HepG2 (cell line): ENCODE data around the gene CCDC120. TPM values are rescaled to one million over a fixed set of nuclear protein-coding genes. Genes with fewer than 3 reads are reported as not detected.

ENCODE experiments used
- CHD2 ChIP-seq: IDR thresholded peaks from 2 replicates; pipeline ENCODE4 v1.6.1; 2011; ENCODE audit warnings: low read depth, low read length, improper control_type of control experiment
- FLYWCH1 ChIP-seq: sonication (generic); formaldehyde crosslinking; IDR thresholded peaks from 2 replicates; pipeline ENCODE4 v1.8.1; 2023; ENCODE audit warnings: mild to moderate bottlenecking, missing genetic modification reagents
- FOXK2 ChIP-seq: fragments of 450-650 bp; IDR thresholded peaks from 2 replicates; pipeline ENCODE4 v1.6.1; 2016
- GFI1 ChIP-seq: sonication (generic); formaldehyde crosslinking; IDR thresholded peaks from 2 replicates; pipeline ENCODE4 v1.5.0; 2020; ENCODE audit warnings: missing genetic modification reagents, mild to moderate bottlenecking, borderline replicate concordance
- KDM3A ChIP-seq: IDR thresholded peaks from 2 replicates; pipeline ENCODE4 v1.6.1; 2018; ENCODE audit warnings: low read depth, missing compliant biosample characterization
- MLLT10 ChIP-seq: sonication (generic); formaldehyde crosslinking; IDR thresholded peaks from 2 replicates; pipeline ENCODE4 v1.4.0; 2020; ENCODE audit warnings: missing genetic modification reagents
- MNT ChIP-seq: fragments of 450-650 bp; IDR thresholded peaks from 2 replicates; pipeline ENCODE4 v1.6.1; 2016
- NR2F6 ChIP-seq, 2 experiments: IDR thresholded peaks; 2 replicates each; pipeline ENCODE4 v1.6.1; 2016; ENCODE audit warnings: antibody characterized with exemption in 1 of 2, mild to moderate bottlenecking in 1 of 2
- PAXIP1 ChIP-seq: sonication (generic); formaldehyde crosslinking; conservative IDR thresholded peaks from 2 replicates; pipeline ENCODE4 v1.4.0; 2020; ENCODE audit warnings: mild to moderate bottlenecking, missing genetic modification reagents, moderate library complexity
- PCBP2 ChIP-seq: fragments of 200-400 bp; formaldehyde crosslinking; optimal IDR thresholded peaks from 2 replicates; pipeline ENCODE3; 2018; ENCODE audit warnings: low read length, low read depth; ENCODE audit not compliant: poor library complexity, severe bottlenecking
- RXRA ChIP-seq: sonication (generic); formaldehyde crosslinking; IDR thresholded peaks from 2 replicates; pipeline ENCODE4 v1.5.1; 2020; ENCODE audit warnings: missing genetic modification reagents
- STAG1 ChIP-seq: sonication (generic); formaldehyde crosslinking; IDR thresholded peaks from 2 replicates; pipeline ENCODE4 v1.4.0; 2020; ENCODE audit warnings: missing genetic modification reagents
- TAF1 ChIP-seq: sonication (generic); formaldehyde crosslinking; IDR thresholded peaks from 2 replicates; pipeline ENCODE4 v1.4.0; 2020; ENCODE audit warnings: missing genetic modification reagents
- TEAD3 ChIP-seq: optimal IDR thresholded peaks from 2 replicates; pipeline ENCODE3; 2016; ENCODE audit warnings: borderline replicate concordance
- TFDP1 ChIP-seq: IDR thresholded peaks from 2 replicates; pipeline ENCODE4 v1.6.1; 2016; ENCODE audit warnings: missing compliant biosample characterization, missing genetic modification reagents, borderline replicate concordance
- ZFP36 ChIP-seq: fragments of 150-350 bp; IDR thresholded peaks from 2 replicates; pipeline ENCODE4 v1.6.1; 2018; ENCODE audit warnings: borderline replicate concordance, low read length, low read depth; ENCODE audit not compliant: partially characterized antibody
- ZNF180 ChIP-seq: sonication (generic); formaldehyde crosslinking; IDR thresholded peaks from 2 replicates; pipeline ENCODE4 v1.4.0; 2020; ENCODE audit warnings: low read depth, missing genetic modification reagents, borderline replicate concordance
- ZNF337 ChIP-seq: sonication (generic); formaldehyde crosslinking; IDR thresholded peaks from 2 replicates; pipeline ENCODE4 v1.5.1; 2020; ENCODE audit warnings: missing genetic modification reagents, low read depth, mild to moderate bottlenecking, borderline replicate concordance
- ZNF44 ChIP-seq: sonication (generic); formaldehyde crosslinking; IDR thresholded peaks from 2 replicates; pipeline ENCODE4 v1.5.1; 2020; ENCODE audit warnings: mild to moderate bottlenecking, missing genetic modification reagents
- ZNF446 ChIP-seq: sonication (generic); formaldehyde crosslinking; IDR thresholded peaks from 2 replicates; pipeline ENCODE4 v1.5.0; 2020; ENCODE audit warnings: mild to moderate bottlenecking, missing genetic modification reagents
- ZNF614 ChIP-seq: IDR thresholded peaks from 2 replicates; pipeline ENCODE4 v1.6.1; 2018; ENCODE audit warnings: missing biosample characterization, missing genetic modification reagents, inconsistent platforms, borderline replicate concordance
- ZNF660 ChIP-seq: sonication (generic); formaldehyde crosslinking; IDR thresholded peaks from 2 replicates; pipeline ENCODE4 v1.5.1; 2020; ENCODE audit warnings: mild to moderate bottlenecking, low read depth, missing genetic modification reagents, borderline replicate concordance
- ZZZ3 ChIP-seq: sonication (generic); formaldehyde crosslinking; IDR thresholded peaks from 2 replicates; pipeline ENCODE4 v1.4.0; 2020; ENCODE audit warnings: missing genetic modification reagents, mild to moderate bottlenecking, borderline replicate concordance
- polyA plus RNA-seq, 8 experiments: library from polyadenylated mRNA; depleted of rRNA in 3 of 8; stranded (reverse) in 7 of 8; unstranded in 1 of 8; fragments of >200 nt; fragmentation: Illumina TruSeq in 4 of 8; extraction: Trizol in 4 of 8; gene quantifications; 2 replicates each; pipeline versions ENCODE4 v1.2.1 to v1.2.3, GENCODE V29; 2011 to 2016; ENCODE audit warnings: low read depth in 4 of 8, missing spikeins in 1 of 8, mixed read lengths in 1 of 8; ENCODE audit not compliant: insufficient read depth in 1 of 8
- total RNA-seq, 5 experiments: library from RNA; depleted of rRNA; stranded (reverse); fragments of >200 nt; fragmentation: Illumina TruSeq; extraction: Trizol; gene quantifications; 2 replicates each; pipeline ENCODE4 v1.2.3, GENCODE V29; 2016; ENCODE audit warnings: low read depth in 1 of 5
- TF ChIP-seq, protein P1 (sequence below): sonication (generic); formaldehyde crosslinking; IDR thresholded peaks from 2 replicates; pipeline ENCODE4 v1.4.0; 2020; ENCODE audit warnings: missing genetic modification reagents

Gene CCDC120
- total and polyA plus RNA-seq, 2 of the 13 experiments (the other 11 are each of a cell fraction or from before 2014, with no cell fraction given) = 0.89 to 3.2 TPM

GRCh38 chrX:49102190-49102589 is 43.4 kb downstream of the CCDC120 start (continued):
- TF ChIP-seq ZNF446 (no peak), FOXK2 (no peak), TEAD3 (CRISPR knock-in tag) (no peak), NR2F6 (IDR thresholded peaks at IDR 0.05) (peak; percentile 57), NR2F6 (CRISPR knock-in tag; IDR thresholded peaks at IDR 0.05) (peak; percentile 74), STAG1 (no peak), ZFP36 (no peak), TAF1 (CRISPR knock-in tag) (no peak), PAXIP1 (CRISPR knock-in tag) (peak; percentile 74), FLYWCH1 (CRISPR knock-in tag) (no peak), ZZZ3 (CRISPR knock-in tag) (no peak), ZNF337 (CRISPR knock-in tag) (no peak), TFDP1 (CRISPR knock-in tag) (no peak), CHD2 (no peak), GFI1 (CRISPR knock-in tag) (peak; percentile 84), MLLT10 (CRISPR knock-in tag) (no peak), PCBP2 (no peak), MNT (no peak), ZNF660 (CRISPR knock-in tag) (no peak), ZNF614 (CRISPR knock-in tag) (peak; percentile 37; the same call in 1 of the 2 replicates), RXRA (CRISPR knock-in tag) (peak; percentile 83), KDM3A (CRISPR knock-in tag) (0 out of 2 replicates have a peak, but pooled peaks have one; percentile 27), ZNF180 (CRISPR knock-in tag) (no peak), ZNF44 (no peak)
- TF ChIP-seq, protein P1, sequence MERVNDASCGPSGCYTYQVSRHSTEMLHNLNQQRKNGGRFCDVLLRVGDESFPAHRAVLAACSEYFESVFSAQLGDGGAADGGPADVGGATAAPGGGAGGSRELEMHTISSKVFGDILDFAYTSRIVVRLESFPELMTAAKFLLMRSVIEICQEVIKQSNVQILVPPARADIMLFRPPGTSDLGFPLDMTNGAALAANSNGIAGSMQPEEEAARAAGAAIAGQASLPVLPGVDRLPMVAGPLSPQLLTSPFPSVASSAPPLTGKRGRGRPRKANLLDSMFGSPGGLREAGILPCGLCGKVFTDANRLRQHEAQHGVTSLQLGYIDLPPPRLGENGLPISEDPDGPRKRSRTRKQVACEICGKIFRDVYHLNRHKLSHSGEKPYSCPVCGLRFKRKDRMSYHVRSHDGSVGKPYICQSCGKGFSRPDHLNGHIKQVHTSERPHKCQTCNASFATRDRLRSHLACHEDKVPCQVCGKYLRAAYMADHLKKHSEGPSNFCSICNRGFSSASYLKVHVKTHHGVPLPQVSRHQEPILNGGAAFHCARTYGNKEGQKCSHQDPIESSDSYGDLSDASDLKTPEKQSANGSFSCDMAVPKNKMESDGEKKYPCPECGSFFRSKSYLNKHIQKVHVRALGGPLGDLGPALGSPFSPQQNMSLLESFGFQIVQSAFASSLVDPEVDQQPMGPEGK (CRISPR knock-in tag) = peak; percentile 73
